ENCODE results near the gene P2RY2. TPM values are rescaled to one million over a fixed set of nuclear protein-coding genes. Genes with fewer than 3 reads are reported as not detected.
A peak's percentile ranks its signal among the peaks of the same experiment; 100 is the strongest.
"Not testable (repeated sequence)": the region's sequence is repeated elsewhere in the genome, so short reads cannot be mapped to it uniquely, and the experiment has no call there.

Gene P2RY2
- total RNA-seq, 1 donor from 2014 or later, result 6.5 TPM

DNA sequence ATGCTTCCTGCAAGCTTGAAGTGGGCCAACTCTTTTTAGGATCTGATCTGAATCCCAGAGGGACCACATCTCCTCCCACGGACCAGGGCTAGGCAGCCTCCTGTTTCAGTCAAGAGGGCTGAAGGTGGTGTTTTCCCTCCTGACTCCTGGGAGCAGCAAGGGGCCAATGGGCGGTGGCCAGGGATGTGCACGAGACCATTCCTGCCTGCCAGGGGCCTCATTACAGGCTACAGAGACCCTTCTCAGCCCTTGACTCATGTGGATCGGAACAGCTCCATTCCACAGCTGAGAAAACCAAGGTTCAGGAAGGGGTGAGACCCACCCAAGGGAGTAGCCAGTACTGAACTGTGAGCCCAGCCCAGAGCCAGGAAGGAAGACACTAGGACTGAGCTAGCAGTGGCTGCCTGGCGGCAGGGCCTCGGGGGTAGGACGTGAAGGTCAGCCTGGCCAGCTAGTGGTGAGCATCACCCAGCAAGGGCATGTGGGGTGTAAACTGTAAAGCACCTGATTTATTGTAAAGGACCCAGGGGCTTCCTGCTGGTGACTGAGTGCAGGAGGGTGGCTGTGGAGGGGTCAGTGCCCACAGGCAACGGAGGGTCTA lies 50.7 kb downstream of the P2RY2 start:
- TF ChIP-seq CTCF (IDR thresholded peaks at IDR 0.05), result no peak
- H3K36me3 ChIP-seq, result no peaks in the 10 kb centered on the region
- intact Hi-C loops (cut with DNase I), result no loop called here
- no peaks in the 10 kb centered on the region for H3K9me3 ChIP-seq
- DNase-seq (no peak), ATAC-seq (no peak)
- H3K27me3 ChIP-seq (ENCODE audit: low read depth), result peaks cover 21% of the 10 kb centered on the region
- H3K4me3 ChIP-seq, result no peak overlapping the region
- H3K27ac ChIP-seq, result no peak overlapping the region
- H3K4me1 ChIP-seq, result peaks cover 28% of the 10 kb centered on the region

- DNase-seq (peak; percentile 59), ATAC-seq (peak; percentile 57 to 59)
- peaks cover 13% of the 10 kb centered on the region for H3K27me3 ChIP-seq (ENCODE audit: low read depth)
- peaks cover 23% of the 10 kb centered on the region for H3K4me1 ChIP-seq
- no peaks in the 10 kb centered on the region for H3K9me3 ChIP-seq
- no peak overlapping the region for H3K4me3 ChIP-seq
- intact Hi-C loops (cut with DNase I), result no loop called here
- no peaks in the 10 kb centered on the region for H3K36me3 ChIP-seq
- no peak for TF ChIP-seq CTCF (IDR thresholded peaks at IDR 0.05)
- H3K27ac ChIP-seq, result no peak overlapping the region
Measured at GRCh38 chr11:73269459-73270015, 51.5 kb downstream of the P2RY2 start.

GRCh38 chr11:73270016-73270854 lies 52.2 kb downstream of the P2RY2 start:
- Histone ChIP-seq H3K4me1 (peaks cover 22% of the 10 kb centered on the region), H3K9me3 (no peaks in the 10 kb centered on the region), H3K27me3 (ENCODE audit: low read depth) (peaks cover 6% of the 10 kb centered on the region), H3K27ac (no peak overlapping the region), H3K36me3 (no peaks in the 10 kb centered on the region), H3K4me3 (no peak overlapping the region)
- DNase-seq, result no peak
- intact Hi-C loops (cut with DNase I), result no loop called here
- peak; percentile 12 to 35 for ATAC-seq
- no peak for TF ChIP-seq CTCF (IDR thresholded peaks at IDR 0.05)

DNA sequence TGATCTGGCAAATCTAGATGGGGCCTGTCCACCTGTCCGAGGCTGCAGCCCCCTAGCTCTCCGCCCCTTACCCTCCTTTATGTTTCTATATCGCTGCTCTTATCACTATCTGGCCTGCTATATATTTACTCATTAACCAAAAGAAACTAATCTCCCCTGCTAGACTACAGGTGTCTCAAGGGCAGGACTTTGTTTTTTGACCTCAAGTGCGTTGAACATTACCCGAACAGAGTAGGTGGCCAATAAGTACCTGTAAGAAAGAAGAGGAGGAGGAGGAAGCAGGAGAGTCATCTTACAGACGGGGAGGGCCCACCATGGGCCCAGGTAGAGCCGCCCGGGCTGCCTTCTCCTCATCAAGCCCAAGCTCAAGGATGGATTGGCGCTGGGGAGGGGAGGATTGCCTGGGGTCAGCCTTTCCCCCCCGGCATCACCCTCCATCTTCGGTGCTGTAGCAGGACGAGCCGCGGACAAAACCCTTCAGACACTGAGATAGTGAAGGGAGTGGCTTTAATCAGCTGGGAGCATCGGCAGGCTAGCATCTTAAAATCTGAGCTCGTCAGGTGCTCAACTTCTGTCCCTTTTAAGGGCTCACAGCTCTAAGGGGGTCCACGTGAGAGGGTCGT lies 52.9 kb downstream of the P2RY2 start:
- ATAC-seq (no peak), DNase-seq (no peak)
- Histone ChIP-seq H3K9me3 (no peaks in the 10 kb centered on the region), H3K27me3 (ENCODE audit: low read depth) (no peaks in the 10 kb centered on the region), H3K36me3 (no peaks in the 10 kb centered on the region), H3K27ac (no peak overlapping the region), H3K4me1 (peaks cover 22% of the 10 kb centered on the region), H3K4me3 (no peak overlapping the region)
- TF ChIP-seq CTCF (IDR thresholded peaks at IDR 0.05), result no peak
- intact Hi-C loops (cut with DNase I), result no loop called here

- DNase-seq; H3K36me3 ChIP-seq; ATAC-seq; H3K9me3 ChIP-seq; H3K27ac ChIP-seq; H3K27me3 ChIP-seq (ENCODE audit: low read depth); intact Hi-C loops (cut with DNase I); H3K4me3 ChIP-seq: not testable (repeated sequence)
- H3K4me1 ChIP-seq, result peaks cover 22% of the 10 kb centered on the region
Measured at GRCh38 chr11:73271478-73271865, 53.4 kb downstream of the P2RY2 start.

All from lower lobe of right lung (tissue), 2 donors.